Stomach (tissue), 4 donors: ENCODE results near the gene PTPA.

ENCODE experiments used
- EP300 ChIP-seq: sonication (generic); formaldehyde crosslinking; IDR thresholded peaks from one replicate; pipeline ENCODE4 v1.6.1; 2017; ENCODE audit warnings: antibody characterized with exemption
- POLR2A ChIP-seq, 4 donors: fragments of 450-650 bp; IDR thresholded peaks; one replicate each; pipeline ENCODE4 v1.6.1; 2016; ENCODE audit warnings: antibody characterized with exemption in 4 of 4, control low read depth in 2 of 4, mild to moderate bottlenecking in 1 of 4, moderate library complexity in 1 of 4
- POLR2AphosphoS5 ChIP-seq, 3 donors: sonication (generic); formaldehyde crosslinking; IDR thresholded peaks; one replicate each; pipeline ENCODE4 v1.6.1; 2016; ENCODE audit warnings: antibody characterized with exemption in 3 of 3
- TF ChIP-seq, protein P1 (sequence below), 7 experiments: fragments of 450-650 bp in 4 of 7; fragments of 200-600 bp in 3 of 7; sonication (generic) in 3 of 7; IDR thresholded peaks; one replicate each; pipeline ENCODE4 v1.5.1; 2016 to 2019; ENCODE audit warnings: antibody characterized with exemption in 7 of 7, control low read depth in 2 of 7, mild to moderate bottlenecking in 1 of 7

DNA sequence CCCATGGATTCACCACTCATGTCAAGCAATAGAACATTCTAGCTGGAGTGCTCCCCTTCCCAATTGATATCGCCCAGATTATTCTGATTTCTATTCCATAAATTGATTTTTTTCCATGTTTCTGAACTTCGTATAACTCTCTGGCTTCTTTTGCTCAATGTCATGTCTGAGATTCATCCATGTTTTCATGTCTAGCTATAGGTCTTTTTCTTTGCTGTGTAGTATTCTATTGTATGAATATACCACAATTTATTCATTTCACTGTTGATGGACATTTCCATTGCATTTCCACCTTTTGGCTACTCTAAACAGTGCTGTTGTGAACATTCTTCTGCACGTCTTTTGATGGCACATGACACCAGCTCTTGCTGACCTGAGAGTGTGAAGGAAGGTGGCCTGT is 19.6 kb downstream of the PTPA start:
- TF ChIP-seq, protein P1, sequence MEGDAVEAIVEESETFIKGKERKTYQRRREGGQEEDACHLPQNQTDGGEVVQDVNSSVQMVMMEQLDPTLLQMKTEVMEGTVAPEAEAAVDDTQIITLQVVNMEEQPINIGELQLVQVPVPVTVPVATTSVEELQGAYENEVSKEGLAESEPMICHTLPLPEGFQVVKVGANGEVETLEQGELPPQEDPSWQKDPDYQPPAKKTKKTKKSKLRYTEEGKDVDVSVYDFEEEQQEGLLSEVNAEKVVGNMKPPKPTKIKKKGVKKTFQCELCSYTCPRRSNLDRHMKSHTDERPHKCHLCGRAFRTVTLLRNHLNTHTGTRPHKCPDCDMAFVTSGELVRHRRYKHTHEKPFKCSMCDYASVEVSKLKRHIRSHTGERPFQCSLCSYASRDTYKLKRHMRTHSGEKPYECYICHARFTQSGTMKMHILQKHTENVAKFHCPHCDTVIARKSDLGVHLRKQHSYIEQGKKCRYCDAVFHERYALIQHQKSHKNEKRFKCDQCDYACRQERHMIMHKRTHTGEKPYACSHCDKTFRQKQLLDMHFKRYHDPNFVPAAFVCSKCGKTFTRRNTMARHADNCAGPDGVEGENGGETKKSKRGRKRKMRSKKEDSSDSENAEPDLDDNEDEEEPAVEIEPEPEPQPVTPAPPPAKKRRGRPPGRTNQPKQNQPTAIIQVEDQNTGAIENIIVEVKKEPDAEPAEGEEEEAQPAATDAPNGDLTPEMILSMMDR (IDR thresholded peaks at IDR 0.05) = no peak
- TF ChIP-seq POLR2AphosphoS5 (IDR thresholded peaks at IDR 0.05) (no peak), POLR2A (IDR thresholded peaks at IDR 0.05) (no peak), EP300 (no peak)
